Uterus (tissue), 2 donors: ENCODE data around the gene ANKRD12.

Experiments
- POLR2A ChIP-seq, 2 donors: fragments of 450-650 bp; IDR thresholded peaks; one replicate each; pipeline ENCODE4 v1.6.1; 2016; ENCODE audit warnings: antibody characterized with exemption in 2 of 2, mild to moderate bottlenecking in 1 of 2, moderate library complexity in 1 of 2
- TF ChIP-seq, protein P1 (sequence below), 4 experiments: fragments of 200-600 bp in 2 of 4; fragments of 450-650 bp in 2 of 4; sonication (generic) in 2 of 4; IDR thresholded peaks; one replicate each; pipeline ENCODE4 v1.5.1; 2016 to 2019; ENCODE audit warnings: antibody characterized with exemption in 4 of 4, mild to moderate bottlenecking in 2 of 4, moderate library complexity in 1 of 4

DNA sequence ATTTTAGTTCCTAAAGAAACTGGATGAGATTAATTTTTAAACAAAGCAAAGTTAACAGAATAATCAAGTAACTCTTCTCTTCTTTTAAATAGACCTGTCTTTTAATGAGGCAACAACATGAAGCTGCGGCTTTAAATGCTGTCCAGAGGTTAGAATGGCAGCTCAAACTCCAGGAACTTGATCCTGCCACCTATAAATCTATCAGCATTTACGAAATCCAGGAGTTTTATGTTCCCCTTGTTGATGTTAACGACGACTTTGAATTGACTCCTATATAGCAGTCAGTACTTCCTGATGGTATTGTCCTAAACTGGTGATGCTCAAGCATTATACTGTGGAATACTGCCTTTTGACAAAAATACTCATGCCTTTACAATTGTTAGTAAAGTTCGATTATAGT lies 144.3 kb downstream of the ANKRD12 start:
- TF ChIP-seq, protein P1, sequence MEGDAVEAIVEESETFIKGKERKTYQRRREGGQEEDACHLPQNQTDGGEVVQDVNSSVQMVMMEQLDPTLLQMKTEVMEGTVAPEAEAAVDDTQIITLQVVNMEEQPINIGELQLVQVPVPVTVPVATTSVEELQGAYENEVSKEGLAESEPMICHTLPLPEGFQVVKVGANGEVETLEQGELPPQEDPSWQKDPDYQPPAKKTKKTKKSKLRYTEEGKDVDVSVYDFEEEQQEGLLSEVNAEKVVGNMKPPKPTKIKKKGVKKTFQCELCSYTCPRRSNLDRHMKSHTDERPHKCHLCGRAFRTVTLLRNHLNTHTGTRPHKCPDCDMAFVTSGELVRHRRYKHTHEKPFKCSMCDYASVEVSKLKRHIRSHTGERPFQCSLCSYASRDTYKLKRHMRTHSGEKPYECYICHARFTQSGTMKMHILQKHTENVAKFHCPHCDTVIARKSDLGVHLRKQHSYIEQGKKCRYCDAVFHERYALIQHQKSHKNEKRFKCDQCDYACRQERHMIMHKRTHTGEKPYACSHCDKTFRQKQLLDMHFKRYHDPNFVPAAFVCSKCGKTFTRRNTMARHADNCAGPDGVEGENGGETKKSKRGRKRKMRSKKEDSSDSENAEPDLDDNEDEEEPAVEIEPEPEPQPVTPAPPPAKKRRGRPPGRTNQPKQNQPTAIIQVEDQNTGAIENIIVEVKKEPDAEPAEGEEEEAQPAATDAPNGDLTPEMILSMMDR (IDR thresholded peaks at IDR 0.05) = no peak
- TF ChIP-seq POLR2A (IDR thresholded peaks at IDR 0.05) = no peak
